HG03060 (cell line): ENCODE data around the gene ELF1.

Source experiments
- ATAC-seq: cut with Tn5 transposase; IDR thresholded peaks from one replicate; pipeline ENCODE4 v1.9.1; 2021; ENCODE audit warnings: low read depth, moderate number of reproducible peaks; ENCODE audit not compliant: unreplicated experiment

The ELF1 gene

DNA sequence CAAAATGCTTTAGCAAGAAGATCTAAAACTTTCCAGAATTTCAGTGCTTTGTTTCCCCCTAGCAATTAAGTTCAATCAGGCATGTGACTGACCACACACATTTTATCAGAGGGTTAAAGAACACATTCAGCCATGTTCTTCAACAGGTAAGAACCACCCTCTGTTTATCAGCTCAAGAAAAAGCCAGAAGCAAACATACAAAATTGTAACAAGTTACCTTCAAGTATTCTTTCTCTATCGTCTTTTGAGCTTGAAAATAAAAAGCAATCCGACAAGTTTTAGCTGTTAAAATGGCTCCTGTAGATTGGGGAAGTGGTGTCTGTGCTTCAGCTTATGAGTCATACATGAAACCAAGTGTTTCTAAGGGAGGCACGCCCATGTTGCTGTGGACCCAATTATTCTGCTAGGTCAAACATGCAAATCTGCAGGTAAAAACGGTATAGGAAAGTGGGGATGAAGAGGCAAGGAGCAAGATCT lies at the start of gene ELF1:
Gene ELF1 (minus strand): TSS at position 306 of the 477 bp plus-strand sequence. CDS start 37,262 bp downstream, outside the sequence.
- peak; percentile 84 for ATAC-seq

DNA sequence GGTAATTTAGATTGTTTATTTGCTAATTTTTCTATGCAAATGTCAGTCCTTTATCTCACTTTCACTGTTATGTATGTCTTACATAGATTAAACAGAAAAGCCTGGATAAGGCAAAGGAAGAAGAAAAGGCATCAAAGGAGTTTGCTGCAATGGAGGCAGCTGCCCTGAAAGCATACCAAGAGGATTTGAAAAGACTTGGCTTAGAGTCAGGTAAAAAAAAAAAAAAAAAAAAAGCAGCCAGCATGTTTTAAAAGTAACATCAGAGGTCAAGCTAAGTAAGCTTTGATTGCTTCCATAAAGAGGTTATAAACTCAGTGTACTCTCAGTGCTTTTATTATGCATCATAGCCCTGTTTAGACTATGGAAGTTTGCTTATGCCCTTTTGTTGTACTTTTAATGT lies 46.0 kb upstream of the ELF1 start:
- ATAC-seq: no peak

DNA sequence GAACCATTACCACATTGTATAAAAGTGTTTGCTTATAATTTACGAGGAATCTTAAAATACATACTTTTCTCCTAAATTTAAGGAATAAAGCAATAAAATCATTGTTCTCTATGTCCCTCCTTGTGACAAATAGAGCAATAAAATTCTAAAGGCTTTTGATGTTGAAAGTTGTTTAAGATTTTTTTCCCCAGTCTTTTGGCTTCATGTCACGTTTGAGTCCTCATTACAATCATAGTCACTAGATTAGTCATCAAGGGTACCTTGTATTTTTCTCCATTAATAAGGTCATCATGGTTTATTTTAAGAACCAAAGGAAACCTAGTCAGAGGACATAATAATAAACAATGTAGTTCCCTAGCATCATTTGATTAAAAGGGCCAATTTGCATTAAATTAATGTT lies 45.4 kb upstream of the ELF1 start:
- ATAC-seq: no peak

DNA sequence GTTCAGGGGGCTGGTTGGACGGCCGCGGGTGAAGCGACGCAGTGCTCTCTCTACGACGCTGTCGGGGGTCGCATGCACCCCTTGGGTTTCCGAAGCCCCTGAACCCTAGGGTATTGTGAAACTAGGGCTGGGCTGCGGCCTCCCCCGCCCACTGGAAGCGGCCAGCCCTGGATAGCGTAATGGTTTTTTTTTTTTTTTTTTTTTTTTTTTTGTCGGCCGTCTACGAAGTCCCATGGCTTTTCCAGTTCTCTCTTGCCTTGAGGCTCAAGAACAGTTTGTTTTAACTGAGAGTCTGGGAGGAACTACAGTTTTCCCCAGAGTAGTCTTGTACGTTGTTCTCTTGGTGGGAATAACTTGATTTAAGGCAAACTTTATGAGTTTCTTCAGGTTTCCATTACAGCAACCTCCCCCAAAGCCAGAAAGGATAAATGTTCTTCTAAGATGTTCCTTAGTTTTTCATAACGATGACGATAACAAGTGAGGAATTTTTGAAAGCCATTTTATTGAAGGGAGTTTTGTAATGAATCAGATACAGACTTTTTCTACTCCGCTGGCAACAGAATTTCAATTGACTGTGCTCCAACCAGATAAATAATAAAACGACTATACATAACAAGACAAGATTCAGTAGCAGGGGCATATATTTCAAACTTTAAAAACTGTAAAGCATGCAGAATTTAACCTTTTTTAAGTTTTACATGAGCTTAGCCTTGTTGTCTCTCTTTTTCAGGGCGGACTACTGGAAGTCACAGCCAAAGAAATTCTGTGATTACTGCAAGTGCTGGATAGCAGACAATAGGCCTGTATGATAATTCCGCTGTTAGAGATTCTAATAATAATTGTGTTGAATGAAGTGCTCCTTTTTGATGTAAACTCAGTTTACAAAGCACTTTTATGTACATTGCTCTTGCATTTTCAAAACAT lies 43.1 kb upstream of the ELF1 start:
- peak; percentile 14 for ATAC-seq

DNA sequence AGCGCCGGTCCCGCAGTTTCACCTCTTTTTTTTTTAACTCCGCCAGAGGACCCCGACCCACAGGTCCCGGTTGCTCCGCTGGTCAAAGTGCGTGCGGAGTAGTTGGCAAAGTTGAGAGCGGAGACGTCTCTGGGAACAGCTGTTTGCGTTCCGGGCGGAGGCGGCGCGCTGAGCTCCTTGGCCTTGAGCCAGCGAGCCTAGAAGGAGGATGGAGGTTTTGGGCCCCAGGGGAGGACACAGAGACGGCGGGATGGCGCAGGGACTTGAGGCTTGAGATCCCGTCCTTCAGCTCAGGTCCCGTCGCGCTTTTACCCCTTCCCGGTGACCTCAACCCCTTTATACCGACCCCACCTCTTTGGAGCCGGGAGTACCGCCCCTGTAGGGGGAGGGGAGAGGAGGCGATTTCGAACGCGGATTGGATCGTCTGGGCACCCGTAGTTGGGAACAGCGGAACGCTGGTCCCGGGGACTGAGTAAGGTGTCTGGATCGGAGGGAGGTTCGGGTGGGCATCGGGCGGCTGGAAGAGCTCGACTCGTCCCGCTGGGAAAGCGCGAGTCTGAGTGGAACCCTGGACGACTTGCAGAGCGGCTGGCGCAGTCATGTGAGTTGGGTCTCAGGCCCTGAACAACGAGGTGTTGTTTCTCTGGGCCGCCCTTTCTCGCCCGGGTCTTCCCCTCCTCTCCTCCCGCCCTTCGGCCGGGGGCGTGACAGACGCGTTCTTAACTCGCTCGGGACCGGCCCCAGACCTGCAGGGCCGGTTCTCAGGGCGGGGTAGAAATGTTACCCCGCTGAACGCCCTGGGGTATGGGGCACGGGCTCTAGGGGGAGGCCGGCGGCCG lies 42.2 kb upstream of the ELF1 start, which contains the start of gene WBP4:
Gene WBP4 (plus strand): TSS at position 435 of the 839 bp plus-strand sequence. CDS start 165 bp downstream, at position 600.
- peak; percentile 51 for ATAC-seq

DNA sequence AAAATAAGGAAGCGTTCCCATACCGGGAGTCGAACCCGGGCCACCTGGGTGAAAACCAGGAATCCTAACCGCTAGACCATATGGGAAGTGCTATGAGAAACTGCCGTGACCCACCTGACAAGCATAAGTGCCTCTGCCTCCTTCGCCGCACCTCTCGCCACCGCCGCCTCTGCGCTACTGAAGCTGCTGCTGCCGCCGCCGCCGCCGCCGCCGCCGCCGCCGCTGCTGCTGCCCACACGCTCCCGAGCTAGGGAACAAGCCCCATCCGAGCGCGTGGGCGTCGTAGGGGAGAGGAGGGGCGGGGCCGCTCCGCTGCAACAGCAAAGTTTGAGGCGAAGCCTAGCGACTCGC lies 41.6 kb upstream of the ELF1 start:
- ATAC-seq: peak; percentile 18

DNA sequence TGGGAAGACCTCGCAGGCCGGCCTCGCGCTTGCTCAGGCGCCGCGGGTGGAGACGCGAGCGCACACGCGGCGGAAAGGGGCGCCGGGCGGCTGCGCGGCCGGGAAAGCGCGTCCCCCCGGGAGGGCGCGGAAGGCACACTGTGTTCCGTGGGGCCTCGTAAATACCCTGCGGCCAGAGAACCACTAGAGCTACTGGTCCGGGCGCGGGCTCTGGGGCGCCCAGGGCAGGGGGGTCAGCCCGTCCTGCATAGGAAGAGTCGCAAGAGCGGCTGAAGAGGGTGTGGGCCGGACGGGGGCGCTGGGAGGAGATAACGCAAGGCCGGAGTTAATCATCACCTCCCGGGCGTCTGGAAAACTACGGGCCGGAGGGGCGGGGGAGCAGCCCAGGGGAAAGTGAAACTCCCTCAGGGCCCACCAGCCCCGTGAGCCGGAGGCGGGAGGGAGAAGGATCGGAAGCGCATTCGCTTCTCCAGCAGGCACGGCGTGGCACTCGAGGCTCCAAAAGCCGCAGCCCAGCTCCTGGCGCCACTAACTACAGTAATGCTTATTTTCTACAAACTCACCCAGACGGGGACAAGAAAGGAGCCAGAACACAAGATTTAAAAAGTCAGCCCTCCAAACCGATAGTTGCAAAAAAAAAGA lies 41.1 kb upstream of the ELF1 start:
- ATAC-seq: peak; percentile 27

DNA sequence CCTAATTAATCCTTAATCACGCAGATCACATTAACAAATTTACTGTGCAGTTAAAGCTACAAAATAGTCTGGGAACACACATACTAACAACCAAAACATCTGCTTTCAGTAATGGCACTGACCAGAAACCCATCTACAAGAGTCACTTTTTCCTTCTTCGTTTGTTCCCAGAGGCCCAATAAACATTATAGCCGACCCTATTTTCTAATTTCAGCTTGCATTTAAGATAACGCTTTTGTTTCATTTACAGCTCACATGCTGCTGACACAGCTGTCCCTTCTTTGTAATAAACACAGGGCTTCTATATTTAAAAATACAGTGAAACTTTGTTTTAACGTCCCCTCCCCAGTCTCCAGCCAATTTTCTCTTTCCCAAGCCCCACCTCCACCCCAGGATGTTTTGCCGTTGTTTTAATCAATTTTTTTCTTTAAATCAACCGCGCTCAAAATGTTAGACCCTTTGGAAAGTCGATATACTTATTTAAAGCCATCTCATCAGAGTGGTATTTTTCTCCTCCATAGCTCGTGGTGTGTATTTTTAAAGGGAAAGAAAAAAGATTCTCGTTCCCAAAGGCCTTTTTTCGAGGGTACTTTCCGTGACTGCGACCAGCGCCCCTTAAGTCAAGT lies 40.5 kb upstream of the ELF1 start:
- no peak for ATAC-seq

DNA sequence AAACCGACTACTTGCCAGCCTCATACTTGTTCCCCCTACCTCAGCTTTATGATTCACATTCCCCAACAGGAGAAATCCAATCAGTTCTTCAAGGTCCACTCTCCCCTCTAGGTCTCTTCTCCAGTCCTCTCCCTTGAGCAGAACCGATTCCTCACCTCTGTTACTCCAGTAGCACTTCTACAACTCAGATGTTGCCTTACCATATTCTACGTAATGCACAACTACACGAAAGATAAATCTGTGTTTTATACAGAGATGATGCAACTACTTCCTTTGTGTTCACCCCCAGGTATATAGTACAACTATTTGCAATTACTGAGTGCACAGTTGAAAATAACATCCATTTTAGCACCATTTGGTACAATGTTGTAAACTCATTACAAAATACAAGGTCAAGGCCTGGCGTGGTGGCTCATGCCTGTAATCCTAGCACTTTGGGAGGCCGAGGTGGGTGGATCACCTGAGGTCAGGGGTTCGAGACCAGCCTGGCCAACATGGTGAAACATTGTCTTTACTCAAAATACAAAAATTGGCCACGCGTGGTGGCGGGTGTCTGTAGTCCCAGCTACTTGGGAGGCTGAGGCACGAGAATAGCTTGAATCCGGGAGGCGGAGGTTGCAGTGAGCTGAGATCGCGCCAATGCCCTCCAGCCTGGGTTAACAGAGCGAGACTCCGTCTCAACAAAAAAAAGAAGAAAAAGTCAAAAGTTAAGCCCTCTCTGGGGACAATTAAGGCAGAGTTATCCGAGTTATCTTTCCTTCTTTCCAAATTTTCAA lies 39.4 kb upstream of the ELF1 start:
- ATAC-seq: no peak

DNA sequence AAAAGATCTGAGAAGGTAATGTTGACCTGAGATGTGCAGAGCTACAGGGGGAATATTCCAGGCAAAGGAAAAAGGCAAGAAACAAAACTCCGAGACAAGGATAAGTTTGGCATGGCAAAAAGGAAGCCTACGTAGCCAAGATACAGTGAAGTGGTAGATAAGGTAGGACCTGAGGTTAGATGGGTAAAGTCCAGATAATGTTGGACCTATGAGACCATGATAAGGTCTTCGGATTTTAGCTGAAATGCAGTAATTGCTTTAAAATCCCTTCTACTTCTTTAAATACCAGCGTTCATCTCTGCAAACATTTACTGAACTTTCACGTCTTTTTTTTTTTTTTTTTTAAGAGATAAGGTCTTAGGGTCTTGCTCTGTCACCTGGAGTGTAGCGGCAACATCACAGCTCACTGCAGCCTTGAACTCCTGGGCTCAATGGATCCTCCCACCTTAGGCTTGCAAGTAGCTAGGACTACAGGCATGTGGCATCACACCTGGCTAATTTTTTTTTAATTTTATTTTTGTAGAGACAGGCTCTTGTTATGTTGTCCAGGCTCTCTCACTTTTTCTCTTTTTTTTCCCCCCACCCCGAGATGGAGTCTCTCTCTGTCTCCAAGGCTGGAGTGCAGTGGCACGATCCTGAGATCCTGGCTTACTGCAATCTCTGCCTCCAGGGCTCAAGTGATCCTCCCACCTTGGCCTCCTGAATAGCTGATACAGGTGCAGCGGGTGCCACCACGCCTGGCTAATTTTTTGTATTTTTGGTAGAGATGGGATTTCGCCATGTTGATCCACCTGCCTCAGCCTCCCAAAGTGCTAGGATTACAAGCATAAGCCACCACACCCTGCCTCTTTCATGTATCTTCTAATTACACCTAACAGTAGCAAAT lies 38.0 kb upstream of the ELF1 start:
- ATAC-seq: no peak

DNA sequence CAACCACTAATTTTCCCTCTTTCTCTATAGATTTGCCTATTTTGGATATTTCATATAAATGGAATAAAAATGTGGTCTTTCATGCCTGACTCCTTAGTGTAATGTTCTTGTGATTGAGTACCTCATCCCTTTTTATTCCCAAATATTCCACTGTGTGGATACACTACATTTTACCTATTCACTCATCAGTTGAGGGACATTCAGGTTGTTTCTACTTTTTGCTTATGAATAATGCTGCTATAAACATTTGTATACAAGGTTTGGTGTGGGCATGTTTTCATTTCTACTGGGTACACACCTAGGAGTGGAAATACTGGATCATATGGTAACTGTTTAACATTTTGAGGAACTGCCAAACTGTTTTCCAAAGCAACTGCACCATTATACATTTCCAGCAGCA lies 37.1 kb upstream of the ELF1 start:
- ATAC-seq: no peak

DNA sequence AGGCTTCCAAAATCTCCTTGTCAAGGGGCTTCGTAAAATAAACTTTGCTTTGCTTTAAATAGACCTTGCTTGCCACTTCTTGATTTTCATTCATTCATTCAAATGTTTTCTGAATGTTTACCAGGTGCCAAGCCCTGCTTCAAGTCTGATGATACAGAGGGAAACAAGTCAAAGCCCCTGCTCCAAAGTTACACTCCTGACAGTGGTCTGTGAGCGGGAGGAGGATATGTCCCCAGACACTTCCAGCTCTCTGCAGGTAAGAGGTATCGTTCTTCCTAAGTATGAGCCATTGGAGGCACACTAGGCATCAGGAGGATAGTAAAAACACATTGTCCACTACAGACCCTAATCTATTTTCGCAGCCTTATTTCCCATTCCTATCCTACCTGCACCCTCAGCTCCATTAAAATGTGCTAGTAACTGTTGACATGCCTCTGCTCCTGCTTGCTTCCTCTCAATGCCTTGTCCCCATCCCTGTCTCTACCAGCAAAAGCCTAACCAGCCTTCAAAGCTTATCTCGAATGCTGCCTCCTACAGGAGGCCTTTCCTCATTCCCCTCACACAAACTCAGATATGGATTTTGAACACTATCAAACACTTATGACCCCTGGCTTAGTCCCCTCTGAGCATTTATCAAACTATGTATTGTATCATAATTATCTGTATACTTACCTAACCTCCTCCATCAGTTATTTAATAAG lies 36.0 kb upstream of the ELF1 start:
- ATAC-seq: no peak

DNA sequence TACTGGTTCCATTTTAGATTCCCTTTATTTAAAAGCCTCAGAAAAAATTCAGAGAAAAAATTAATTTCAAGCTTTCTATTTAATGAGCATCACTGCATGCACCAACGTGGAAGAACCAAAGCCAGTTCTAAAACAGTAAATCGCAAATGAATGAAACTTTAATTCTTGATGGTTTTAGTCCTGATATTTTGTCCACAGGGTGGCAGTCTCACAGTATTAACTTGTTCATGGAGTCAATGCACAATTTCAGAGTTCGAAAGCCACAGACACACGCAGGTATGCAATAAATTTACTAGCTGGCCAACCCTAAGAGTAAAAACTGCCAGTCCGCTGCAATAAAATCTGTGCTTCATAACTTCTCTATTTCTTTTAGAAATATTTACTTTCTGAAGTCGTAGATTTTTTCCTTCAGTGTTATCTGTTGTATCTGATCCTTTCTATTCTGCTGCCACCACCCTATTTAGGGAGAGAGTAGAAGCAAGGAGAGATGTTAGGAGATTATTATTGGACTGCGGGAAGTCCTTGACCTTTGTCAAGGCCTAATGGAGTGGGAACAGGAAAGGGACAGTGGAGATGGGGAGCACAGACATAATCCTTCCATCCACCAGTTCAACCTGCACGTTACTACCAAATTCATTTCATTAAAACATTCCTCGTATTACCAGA lies 35.2 kb upstream of the ELF1 start:
- ATAC-seq: no peak

DNA sequence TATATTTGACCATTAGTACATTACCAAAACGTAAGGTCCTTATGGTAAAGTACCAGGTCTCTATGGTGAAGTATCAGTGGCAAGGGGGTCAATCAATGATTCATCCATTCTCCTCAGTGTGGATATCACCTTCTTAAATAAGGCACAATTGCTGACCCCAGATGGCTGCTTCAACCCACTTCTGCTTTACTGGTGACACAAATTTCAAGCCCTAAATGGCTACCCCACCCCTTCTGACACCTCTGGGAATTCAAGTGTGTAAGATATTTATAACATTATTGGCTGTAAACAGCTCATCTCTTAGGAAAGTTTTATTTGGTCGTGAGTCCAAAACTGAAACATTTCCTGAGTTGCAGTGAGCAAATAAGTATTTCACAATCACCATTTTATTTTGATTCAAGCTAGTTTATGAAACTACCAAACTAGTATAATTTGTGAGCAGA lies 34.3 kb upstream of the ELF1 start:
- ATAC-seq: peak; percentile 85

DNA sequence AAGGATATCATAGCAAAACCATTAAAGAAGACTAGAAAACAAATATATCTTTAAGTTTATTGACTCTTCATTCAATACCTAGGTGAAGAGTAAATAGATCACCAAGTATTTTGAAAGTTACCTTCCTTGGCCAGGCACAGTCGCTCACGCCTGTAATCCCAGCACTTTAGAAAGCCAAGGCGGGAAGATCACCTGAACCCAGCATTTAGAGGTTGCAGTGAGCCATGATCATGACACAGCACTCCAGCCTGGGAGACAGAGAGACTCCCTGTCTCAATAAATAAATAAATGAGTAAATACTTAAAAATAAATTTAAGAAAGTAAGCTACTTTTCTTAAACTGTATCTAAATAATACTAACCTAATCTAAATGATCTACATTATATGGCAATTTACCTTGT lies 33.3 kb upstream of the ELF1 start:
- ATAC-seq: no peak

DNA sequence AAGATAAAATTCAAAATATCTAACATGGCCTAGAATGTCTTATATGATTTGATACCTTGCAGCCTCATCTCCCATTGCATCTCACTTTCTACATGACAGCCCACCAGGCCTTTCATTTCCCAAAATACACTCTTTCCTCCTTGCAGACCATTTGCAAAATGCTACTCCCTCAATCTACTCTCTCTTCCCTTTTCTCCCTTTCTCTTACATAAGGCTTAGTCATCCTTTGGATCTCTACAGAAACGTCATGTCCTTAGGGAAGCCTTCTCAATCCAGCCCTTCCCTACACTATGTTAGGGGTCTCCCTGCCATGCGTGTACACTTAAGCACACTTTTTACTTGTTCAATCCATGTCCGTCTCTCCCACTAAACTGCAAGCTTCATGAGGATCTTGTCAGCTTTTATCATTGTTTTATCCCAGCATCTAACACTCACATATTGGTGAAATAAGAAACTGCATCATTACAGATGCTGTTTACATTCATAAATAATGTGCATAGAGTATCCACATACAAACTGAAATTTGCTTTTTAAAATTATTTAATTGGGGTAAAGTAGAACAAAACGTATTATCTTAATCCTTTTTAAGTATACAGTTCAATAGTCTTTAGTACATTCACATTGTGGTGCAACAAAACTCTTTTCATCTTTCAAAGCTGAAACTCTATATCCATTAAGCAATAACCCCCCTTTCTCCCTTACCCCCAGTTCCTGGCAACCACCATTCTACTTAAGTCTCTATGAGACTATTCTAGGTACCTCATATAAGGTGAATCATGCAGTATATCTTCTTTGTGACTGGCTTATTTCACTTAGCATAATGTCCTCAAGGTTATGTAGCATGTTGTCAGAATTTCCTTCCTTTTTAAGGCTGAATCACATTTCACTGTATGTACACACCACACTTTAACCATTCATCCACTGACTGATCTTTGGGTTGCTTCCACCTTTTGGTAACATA lies 30.6 kb upstream of the ELF1 start:
- no peak for ATAC-seq
